Measurements from ENCODE around the gene CLTC.

Gene CLTC

GRCh38 chr17:59688008-59688407, 68.3 kb downstream of the CLTC start:
- DNase-seq = no peak

- DNase-seq = no peak
Measured at GRCh38 chr17:59688496-59688895, 68.8 kb downstream of the CLTC start.

GRCh38 chr17:59693582-59693981, 73.9 kb downstream of the CLTC start:
- no peak for DNase-seq

- DNase-seq = no peak
Measured at GRCh38 chr17:59694344-59694743, 74.6 kb downstream of the CLTC start.

GRCh38 chr17:59695945-59696681, 76.4 kb downstream of the CLTC start:
- DNase-seq = no peak

GRCh38 chr17:59696682-59697277, 77.1 kb downstream of the CLTC start:
- no peak for DNase-seq

- DNase-seq = no peak
Measured at GRCh38 chr17:59698143-59698542, 78.4 kb downstream of the CLTC start.

- DNase-seq = no peak
Measured at GRCh38 chr17:59699218-59699617, 79.5 kb downstream of the CLTC start.

GRCh38 chr17:59699786-59700185, 80.1 kb downstream of the CLTC start:
- DNase-seq = no peak

- no peak for DNase-seq
Measured at GRCh38 chr17:59702304-59702703, 82.6 kb downstream of the CLTC start.

- peak; percentile 87 to 90 for DNase-seq
Measured at GRCh38 chr17:59707149-59707970, 87.7 kb downstream of the CLTC start, which contains the start of the genes PTRH2 and VMP1. Gene PTRH2 (minus strand): TSS chr17:59707430. CDS start chr17:59697978, 9,452 bp downstream. Gene VMP1 (plus strand): TSS chr17:59707654. CDS start chr17:59731447, 23,793 bp downstream.

GRCh38 chr17:59707971-59708430, 88.3 kb downstream of the CLTC start:
- no peak for DNase-seq

- DNase-seq = no peak
Measured at GRCh38 chr17:59711936-59712335, 92.2 kb downstream of the CLTC start.

GRCh38 chr17:59712862-59713261, 93.2 kb downstream of the CLTC start:
- DNase-seq = no peak

- no peak for DNase-seq
Measured at GRCh38 chr17:59714255-59714654, 94.6 kb downstream of the CLTC start.

- no peak for DNase-seq
Measured at GRCh38 chr17:59716427-59716826, 96.7 kb downstream of the CLTC start.

GRCh38 chr17:59719526-59719925, 99.8 kb downstream of the CLTC start:
- DNase-seq = no peak

GRCh38 chr17:59722623-59723022, 102.9 kb downstream of the CLTC start:
- DNase-seq = no peak

- DNase-seq = no peak
Measured at GRCh38 chr17:59723041-59723440, 103.3 kb downstream of the CLTC start.

GRCh38 chr17:59723607-59724006, 103.9 kb downstream of the CLTC start:
- DNase-seq = no peak

GRCh38 chr17:59725691-59726090, 106.0 kb downstream of the CLTC start:
- no peak for DNase-seq

- no peak for DNase-seq
Measured at GRCh38 chr17:59727817-59728533, 108.3 kb downstream of the CLTC start.
